ENCODE results near the gene CCNE1. TPM values are rescaled to one million over a fixed set of nuclear protein-coding genes. Genes with fewer than 3 reads are reported as not detected.

CCNE1 gene
- total RNA-seq, 1 experiment from 2014 or later: 40.2 TPM

GRCh38 chr19:29771708-29772414, 39.9 kb upstream of the CCNE1 start:
- Histone ChIP-seq H3T11ph (ENCODE audit: low read length) (no peak overlapping the region), H3K23ac (ENCODE audit: insufficient read length, low read depth, low read length) (no peak overlapping the region), H3K79me1 (ENCODE audit: insufficient read depth, low read depth, low read length, poor library complexity, severe bottlenecking) (no peaks in the 10 kb centered on the region), H3K23me2 (ENCODE audit: insufficient read length, low read depth, low read length, poor library complexity, severe bottlenecking) (no peaks in the 10 kb centered on the region), H3K9me3 (ENCODE audit: control insufficient read depth, low read depth, low read length) (no peaks in the 10 kb centered on the region), H2AFZ (ENCODE audit: low read length) (no peak overlapping the region), H4K8ac (replicated peaks; ENCODE audit: insufficient read length, low read depth, low read length) (no peak overlapping the region), H3K14ac (ENCODE audit: insufficient read depth, low read length) (no peak overlapping the region), H4K91ac (ENCODE audit: insufficient read length, low read depth, low read length) (no peak overlapping the region), H3K4ac (ENCODE audit: low read depth, low read length) (no peak overlapping the region), H4K5ac (ENCODE audit: insufficient read length, low read depth, low read length) (no peak overlapping the region), H4K20me1 (ENCODE audit: control insufficient read depth, insufficient read depth, insufficient read length) (no peaks in the 10 kb centered on the region), H3K27ac (ENCODE audit: insufficient read length, low read depth, low read length) (no peak overlapping the region), H2BK12ac (ENCODE audit: insufficient read length, low read depth, low read length) (no peak overlapping the region), H3K56ac (ENCODE audit: insufficient read length, low read depth, low read length) (no peak overlapping the region), H3K79me2 (ENCODE audit: insufficient read depth, low read length) (no peaks in the 10 kb centered on the region), H2BK120ac (ENCODE audit: low read depth, low read length, poor library complexity, severe bottlenecking) (no peak overlapping the region), H3K9ac (ENCODE audit: extremely low read depth, insufficient read length, low read length) (no peak overlapping the region), H2BK5ac (ENCODE audit: insufficient read length, low read length) (no peak overlapping the region), H3K4me1 (ENCODE audit: insufficient read depth, low read length) (no peaks in the 10 kb centered on the region), H3K27me3 (ENCODE audit: insufficient read depth, low read length) (no peaks in the 10 kb centered on the region), H2BK15ac (ENCODE audit: low read depth, low read length) (no peak overlapping the region), H2BK20ac (ENCODE audit: low read depth, low read length, poor library complexity, severe bottlenecking) (no peak overlapping the region), H3K18ac (ENCODE audit: insufficient read length, low read depth, low read length) (no peak overlapping the region), H3K4me2 (ENCODE audit: insufficient read depth, insufficient read length, low read length) (no peak overlapping the region), H2AK5ac (ENCODE audit: insufficient read length, low read length) (no peak overlapping the region)
- peak overlapping the region in 1 of 3 experiments; percentile 26; a peak in 1 of 7 replicates for H3K27ac Mint-ChIP-seq
- WGBS (ENCODE audit: extremely low coverage, insufficient read length, low lambda C conversion rate): no CpG with 5 or more reads among the region's 14 CpGs
- no peak overlapping the region for H3K4me3 Mint-ChIP-seq
- peaks cover 12 to 17% of the 10 kb centered on the region in 2 experiments for H3K4me1 Mint-ChIP-seq
- no peaks in the 10 kb centered on the region for H3K36me3 Mint-ChIP-seq (ENCODE audit: insufficient read depth in 1 of 3, low read depth in 3 of 3)
- no peaks in the 10 kb centered on the region; the same call in 1 of the 2 replicates for H3K27me3 Mint-ChIP-seq (ENCODE audit: low read depth)
- no peaks in the 10 kb centered on the region; a peak in 1 of 5 replicates for H3K9me3 Mint-ChIP-seq
- peak; percentile 81 for DNase-seq
- peak; percentile 85 for TF ChIP-seq CTCF (conservative IDR thresholded peaks at IDR 0.05)

Measured in H9 (cell line).